Left ventricle myocardium superior (tissue), 1 donor: Measurements from ENCODE around the gene TGM3. TPM values are rescaled to one million over a fixed set of nuclear protein-coding genes. Genes with fewer than 3 reads are reported as not detected.
"Not testable (repeated sequence)": the region's sequence is repeated elsewhere in the genome, so short reads cannot be mapped to it uniquely, and the experiment has no call there.

Experiments used
- ATAC-seq: fragments of 200-7000 bp; cut with Tn5 transposase; one replicate; pipeline ENCODE4 v1.9.1; 2020; ENCODE audit warnings: mild to moderate bottlenecking, moderate library complexity
- DNase-seq: peaks from one replicate; pipeline ENCODE4 v3.0.0-alpha.2; 2020
- intact Hi-C: fragments of 100-400 bp; cut with micrococcal nuclease; formaldehyde crosslinking; loops from one replicate; pipeline ENCODE4 v1.11.0; 2022
- long read RNA-seq: library from polyadenylated mRNA; unstranded; transcript quantifications from one replicate; pipeline ENCODE4 v2.0.0, GENCODE V29; 2021
- total RNA-seq: library from RNA; stranded (reverse); fragmentation: NEBNext Ultra II Directional; extraction: Animal tissue kit (Norgen Biotek cat#: 25700); gene quantifications from one replicate; pipeline ENCODE4 v1.2.1, GENCODE V29; 2021
- donor health status: DM: no; HTN: yes; CAD: no; lungs with severe emphysema.

Gene TGM3
- total RNA-seq = not detected
- long read RNA-seq = 0 reads

GRCh38 chr20:2295886-2296515 lies at the start of gene TGM3:
TSS of gene TGM3 (plus strand) at chr20:2296001. CDS start at chr20:2296064, 63 bp downstream.
- no peak for DNase-seq
- intact Hi-C loops = no loop called here
- ATAC-seq = no peak

- no peak for DNase-seq
- intact Hi-C loops = no loop called here
- ATAC-seq = no peak
Observed at GRCh38 chr20:2246069-2246491, 49.7 kb upstream of the TGM3 start.

- DNase-seq = no peak
- intact Hi-C loops = no loop called here
- ATAC-seq = no peak
Observed at GRCh38 chr20:2248837-2249236, 47.0 kb upstream of the TGM3 start.

GRCh38 chr20:2249935-2250334 lies 45.9 kb upstream of the TGM3 start:
- no peak for ATAC-seq
- DNase-seq = no peak
- intact Hi-C loops = no loop called here

GRCh38 chr20:2252419-2252997 lies 43.3 kb upstream of the TGM3 start:
- DNase-seq (no peak), ATAC-seq (no peak)
- intact Hi-C loops = no loop called here

- intact Hi-C loops = no loop called here
- ATAC-seq (no peak), DNase-seq (no peak)
Observed at GRCh38 chr20:2253256-2253655, 42.5 kb upstream of the TGM3 start.

GRCh38 chr20:2254333-2254732 lies 41.5 kb upstream of the TGM3 start:
- ATAC-seq = no peak
- no peak for DNase-seq
- intact Hi-C loops = no loop called here

- intact Hi-C loops = no loop called here
- DNase-seq = no peak
Observed at GRCh38 chr20:2255926-2256531, 39.8 kb upstream of the TGM3 start.

GRCh38 chr20:2259731-2260130 lies 36.1 kb upstream of the TGM3 start:
- intact Hi-C loops = no loop called here
- DNase-seq (no peak), ATAC-seq (no peak)

More at GRCh38 chr20:2255926-2256531, 39.8 kb upstream of the TGM3 start:
- no peak for ATAC-seq

- ATAC-seq = no peak
- intact Hi-C loops = no loop called here
- no peak for DNase-seq
Observed at GRCh38 chr20:2260250-2260649, 35.6 kb upstream of the TGM3 start.

- no peak for ATAC-seq
- DNase-seq = no peak
- intact Hi-C loops = no loop called here
Observed at GRCh38 chr20:2261046-2261485, 34.7 kb upstream of the TGM3 start.

GRCh38 chr20:2261629-2262028 lies 34.2 kb upstream of the TGM3 start:
- ATAC-seq = no peak
- DNase-seq = no peak
- intact Hi-C loops = no loop called here

- ATAC-seq (no peak), DNase-seq (no peak)
- intact Hi-C loops = no loop called here
Observed at GRCh38 chr20:2264118-2264517, 31.7 kb upstream of the TGM3 start.

- DNase-seq, intact Hi-C loops, ATAC-seq: not testable (repeated sequence)
Observed at GRCh38 chr20:2264621-2265374, 31.0 kb upstream of the TGM3 start.

GRCh38 chr20:2273634-2274302 lies 22.0 kb upstream of the TGM3 start:
- intact Hi-C loops = no loop called here

GRCh38 chr20:2276015-2276414 lies 19.8 kb upstream of the TGM3 start:
- intact Hi-C loops = no loop called here
- ATAC-seq = no peak
- DNase-seq = no peak

More at GRCh38 chr20:2273634-2274302, 22.0 kb upstream of the TGM3 start:
- ATAC-seq = no peak
- DNase-seq = no peak

GRCh38 chr20:2279253-2279779 lies 16.5 kb upstream of the TGM3 start:
- ATAC-seq = no peak
- intact Hi-C loops = no loop called here
- no peak for DNase-seq

GRCh38 chr20:2280082-2280481 lies 15.7 kb upstream of the TGM3 start:
- ATAC-seq = no peak
- no peak for DNase-seq
- intact Hi-C loops = no loop called here

GRCh38 chr20:2281563-2281962 lies 14.2 kb upstream of the TGM3 start:
- intact Hi-C loops = no loop called here

More at GRCh38 chr20:2281563-2281962, 14.2 kb upstream of the TGM3 start:
- DNase-seq (no peak), ATAC-seq (no peak)
